T-helper 1 cell treated with Interleukin-12 subunit alpha and Interleukin-12 subunit beta and Interleukin-4 antibody, amounts not matched to agents 30 ng/mL and 1 ng/mL, for 36 hours (primary cell): Measurements from ENCODE around the gene DCAF17. TPM values are rescaled to one million over a fixed set of nuclear protein-coding genes. Genes with fewer than 3 reads are reported as not detected.

Experiments
- intact Hi-C: fragments of 100-400 bp; cut with micrococcal nuclease; formaldehyde crosslinking; loops from one replicate; pipeline ENCODE4 v1.15.1; 2024
- total RNA-seq: library from RNA; stranded (reverse); gene quantifications from 2 replicates; pipeline ENCODE4 v1.2.3, GENCODE V29; 2022

Gene DCAF17
- 17.6 and 21.0 TPM in 2 replicates for total RNA-seq

- intact Hi-C loops: loop anchor here (1.0 to 10.0 kb wide), 18 partner anchors 18 to 1850 kb away; partner anchors contain the start of genes CFAP210, DYNC1I2, ERICH2 and HAT1
Observed at GRCh38 chr2:171434013-171434989, at the start of gene DCAF17. Gene DCAF17, plus strand, starts transcription at chr2:171434226. Its CDS starts 352 bp downstream, at chr2:171434578.

- intact Hi-C loops: no loop called here
Observed at GRCh38 chr2:171386627-171387026, 47.4 kb upstream of the DCAF17 start.

GRCh38 chr2:171387052-171387451 is 47.0 kb upstream of the DCAF17 start:
- intact Hi-C loops: no loop called here

- intact Hi-C loops: no loop called here
Observed at GRCh38 chr2:171389325-171389724, 44.7 kb upstream of the DCAF17 start.

- intact Hi-C loops: loop anchor here (2.0 to 5.0 kb wide), 2 partner anchors 35 to 72 kb away; no protein-coding TSS in a partner anchor
Observed at GRCh38 chr2:171389780-171390179, 44.2 kb upstream of the DCAF17 start.

GRCh38 chr2:171390941-171391516 is 43.0 kb upstream of the DCAF17 start:
- intact Hi-C loops: loop anchor here (2.0 to 5.0 kb wide), 2 partner anchors 36 to 74 kb away; no protein-coding TSS in a partner anchor

GRCh38 chr2:171391532-171391931 is 42.5 kb upstream of the DCAF17 start:
- intact Hi-C loops: loop anchor here (2.0 to 5.0 kb wide), 2 partner anchors 37 to 74 kb away; no protein-coding TSS in a partner anchor

- intact Hi-C loops: loop anchor here (5.0 kb wide), 1 partner anchor 76 kb away; no protein-coding TSS in a partner anchor
Observed at GRCh38 chr2:171393487-171393886, 40.5 kb upstream of the DCAF17 start.

GRCh38 chr2:171394164-171394740 is 39.8 kb upstream of the DCAF17 start:
- intact Hi-C loops: loop anchor here (5.0 kb wide), 1 partner anchor 77 kb away; no protein-coding TSS in a partner anchor

GRCh38 chr2:171399292-171399691 is 34.7 kb upstream of the DCAF17 start:
- intact Hi-C loops: no loop called here

GRCh38 chr2:171400395-171400794 is 33.6 kb upstream of the DCAF17 start:
- intact Hi-C loops: no loop called here

GRCh38 chr2:171401947-171402346 is 32.1 kb upstream of the DCAF17 start:
- intact Hi-C loops: no loop called here

GRCh38 chr2:171402906-171403580 is 31.0 kb upstream of the DCAF17 start:
- intact Hi-C loops: no loop called here

- intact Hi-C loops: no loop called here
Observed at GRCh38 chr2:171404261-171404660, 29.8 kb upstream of the DCAF17 start.

- intact Hi-C loops: no loop called here
Observed at GRCh38 chr2:171404719-171405118, 29.3 kb upstream of the DCAF17 start.

GRCh38 chr2:171405546-171405945 is 28.5 kb upstream of the DCAF17 start:
- intact Hi-C loops: no loop called here

- intact Hi-C loops: no loop called here
Observed at GRCh38 chr2:171406044-171406443, 28.0 kb upstream of the DCAF17 start.

GRCh38 chr2:171407030-171407675 is 26.9 kb upstream of the DCAF17 start:
- intact Hi-C loops: no loop called here

- intact Hi-C loops: no loop called here
Observed at GRCh38 chr2:171407676-171408044, 26.4 kb upstream of the DCAF17 start.

- intact Hi-C loops: no loop called here
Observed at GRCh38 chr2:171409436-171409971, 24.5 kb upstream of the DCAF17 start.
